Hippocampal formation (tissue), 2 donors: Measurements from ENCODE around the gene CABP1.

Source experiments
- DNase-seq, 2 donors: peaks; one replicate each; lab custom pipeline; 2025; lab: John Stamatoyannopoulos, UW

CABP1 gene

DNA sequence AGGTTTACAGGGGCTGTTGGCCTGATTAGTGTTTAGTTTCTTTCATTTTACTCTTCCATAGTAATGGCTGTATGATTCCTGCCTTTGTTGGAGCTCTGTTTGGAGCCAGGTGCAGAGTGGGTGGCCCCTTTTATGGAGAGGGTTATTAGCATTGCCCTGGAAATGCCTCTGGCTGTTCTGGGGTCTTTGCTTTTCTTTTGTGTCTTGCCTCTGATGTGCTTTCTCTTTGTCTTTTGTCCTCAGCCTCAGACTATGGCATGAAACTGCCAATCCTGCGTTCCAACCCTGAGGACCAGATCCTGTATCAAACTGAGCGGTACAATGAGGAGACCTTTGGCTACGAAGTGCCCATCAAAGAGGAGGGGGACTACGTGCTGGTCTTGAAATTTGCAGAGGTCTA is 53.4 kb downstream of the CABP1 start:
- no peak for DNase-seq

DNA sequence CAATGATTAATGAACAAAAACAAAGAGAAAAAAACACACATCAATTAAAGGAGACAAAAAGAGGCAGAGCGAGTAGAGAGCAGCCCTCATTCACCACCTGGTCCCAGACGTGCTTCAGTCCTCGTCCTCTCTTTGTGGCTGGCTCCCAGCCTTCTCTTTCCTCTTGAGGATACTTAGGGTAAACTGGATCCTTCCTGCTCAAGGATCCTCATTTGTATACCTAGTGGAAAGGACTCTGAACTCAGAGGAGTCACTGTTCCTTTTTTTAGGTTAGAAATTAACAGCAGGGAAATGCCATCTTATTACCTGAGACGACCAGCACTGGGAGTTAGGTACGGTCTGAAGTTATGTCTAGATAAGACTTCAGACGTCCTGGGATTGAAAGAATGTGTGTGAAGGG is 56.2 kb downstream of the CABP1 start:
- DNase-seq = no peak

DNA sequence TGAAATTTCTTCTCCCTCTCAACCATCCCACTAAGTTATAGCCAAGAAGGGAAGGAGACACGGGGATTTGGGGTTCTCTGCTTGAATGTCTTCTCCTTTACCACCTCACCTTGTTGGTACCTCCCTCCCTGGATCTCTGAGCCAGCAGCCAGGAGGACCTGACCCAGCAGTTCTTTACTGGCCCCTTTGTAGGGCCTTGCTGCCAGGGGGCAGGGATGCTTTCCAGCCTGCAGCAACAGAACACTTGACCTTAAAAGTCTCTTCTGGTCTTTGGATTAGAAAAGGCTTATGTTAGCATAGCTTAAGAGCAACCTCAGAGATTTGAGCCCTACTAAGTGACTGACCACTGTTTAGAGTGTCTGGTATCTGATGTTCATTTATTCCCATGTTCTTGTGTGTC is 56.9 kb downstream of the CABP1 start:
- DNase-seq = no peak

DNA sequence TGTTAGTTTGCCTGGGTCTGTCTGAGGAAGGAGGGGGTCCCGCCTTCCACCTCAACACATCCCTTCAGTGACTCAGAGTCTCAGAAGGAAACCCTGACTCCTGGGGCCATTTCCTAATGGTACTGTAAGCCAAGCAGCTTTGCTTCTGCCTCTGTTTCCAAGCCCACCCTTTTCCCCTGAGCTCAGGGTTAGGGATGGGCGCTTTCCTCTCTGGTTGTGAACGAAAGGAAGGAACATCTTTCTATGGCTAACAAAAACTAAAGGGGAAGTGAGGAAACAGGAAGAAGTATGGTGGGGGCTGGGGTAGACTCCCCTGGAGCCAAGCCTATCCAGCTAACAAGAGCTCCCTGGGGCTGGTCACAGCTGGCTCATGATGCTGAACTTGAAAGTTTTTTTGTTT is 58.2 kb downstream of the CABP1 start:
- DNase-seq = no peak

DNA sequence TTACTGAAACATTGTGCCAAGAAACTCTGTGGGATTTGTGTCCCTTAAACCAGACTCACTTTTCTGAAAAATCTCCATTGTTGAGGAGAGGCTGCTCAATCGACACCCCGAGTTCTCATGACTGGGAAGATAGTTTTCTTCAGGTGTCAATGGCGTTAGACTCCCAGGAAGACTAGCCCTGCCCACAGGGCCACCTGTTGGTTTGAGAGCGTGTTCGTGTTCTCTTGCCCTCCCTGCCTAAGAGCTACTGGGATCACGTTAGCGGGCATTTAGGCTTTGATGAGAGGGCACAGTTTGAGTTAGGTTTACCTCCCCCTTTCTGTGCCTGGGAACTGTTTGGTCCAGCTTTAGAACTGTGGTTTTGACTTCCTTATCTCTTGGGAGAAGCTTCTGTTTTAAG is 59.1 kb downstream of the CABP1 start:
- no peak for DNase-seq

DNA sequence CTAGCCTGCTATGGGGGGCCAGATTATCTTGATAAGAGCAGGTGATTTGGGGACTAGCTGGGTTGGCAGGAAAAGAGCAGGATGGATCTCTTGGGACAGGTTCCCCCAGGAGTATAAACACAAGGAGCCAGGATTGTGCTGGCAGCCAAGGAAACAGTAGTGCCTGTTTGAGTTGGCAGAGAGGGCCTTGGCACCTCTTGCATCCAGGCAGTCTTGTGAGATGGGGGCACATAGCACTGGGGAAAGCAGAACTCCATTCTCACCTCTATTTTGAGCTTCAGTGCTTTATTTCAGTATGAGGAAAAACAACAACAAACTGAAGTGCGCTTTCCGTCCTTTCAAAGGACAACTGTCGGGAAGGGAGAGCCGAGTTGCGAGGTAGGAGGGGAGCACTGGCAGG is 60.5 kb downstream of the CABP1 start:
- DNase-seq = no peak

DNA sequence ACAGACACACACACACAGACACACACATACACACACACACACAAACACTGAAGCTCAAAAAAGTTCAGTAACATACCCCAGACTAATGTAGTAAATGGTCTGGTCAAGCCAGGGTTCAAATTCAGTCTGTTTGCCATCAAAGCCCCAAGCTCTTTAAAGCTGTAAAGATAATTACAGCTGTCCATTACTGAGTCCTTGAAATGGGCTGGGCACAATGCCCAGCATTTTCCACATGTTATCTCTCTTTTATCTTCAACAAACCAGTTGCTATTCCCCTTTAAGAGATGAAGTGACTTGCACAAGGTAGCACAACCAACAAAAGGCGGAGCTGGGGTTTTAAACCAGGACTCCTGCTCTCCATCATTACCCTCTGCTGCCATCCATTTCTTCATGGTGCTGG is 62.2 kb downstream of the CABP1 start:
- no peak for DNase-seq

DNA sequence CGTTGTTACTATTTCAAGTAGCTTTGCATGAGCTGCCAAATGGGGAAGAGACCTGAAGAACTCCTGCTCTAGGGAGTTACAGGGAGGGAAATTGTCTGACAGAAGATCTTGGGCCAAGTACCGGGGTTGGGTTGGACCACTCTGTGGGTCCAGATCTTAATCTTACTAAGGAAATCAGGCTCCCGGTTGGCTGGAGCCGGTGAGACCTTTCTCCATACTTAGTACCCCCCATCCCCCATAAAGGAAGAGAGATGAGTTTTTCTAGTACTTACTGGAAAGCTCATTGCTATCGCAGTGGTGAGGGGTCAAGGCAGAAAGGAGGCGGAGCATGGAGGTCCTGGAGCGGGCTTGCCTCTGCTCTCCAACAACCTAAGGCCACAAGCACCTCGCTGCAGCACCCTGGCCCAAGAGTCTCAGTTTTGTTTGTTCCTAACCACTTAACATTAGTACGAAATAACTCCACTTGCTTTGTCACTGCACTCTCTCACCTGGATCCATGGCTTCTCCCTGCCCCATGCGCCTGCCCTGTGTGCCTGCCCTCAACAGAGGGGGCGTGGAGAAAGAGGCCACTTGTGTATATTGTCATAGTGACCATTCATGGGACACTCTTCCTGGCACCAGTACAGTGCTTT is 63.0 kb downstream of the CABP1 start:
- DNase-seq = no peak

DNA sequence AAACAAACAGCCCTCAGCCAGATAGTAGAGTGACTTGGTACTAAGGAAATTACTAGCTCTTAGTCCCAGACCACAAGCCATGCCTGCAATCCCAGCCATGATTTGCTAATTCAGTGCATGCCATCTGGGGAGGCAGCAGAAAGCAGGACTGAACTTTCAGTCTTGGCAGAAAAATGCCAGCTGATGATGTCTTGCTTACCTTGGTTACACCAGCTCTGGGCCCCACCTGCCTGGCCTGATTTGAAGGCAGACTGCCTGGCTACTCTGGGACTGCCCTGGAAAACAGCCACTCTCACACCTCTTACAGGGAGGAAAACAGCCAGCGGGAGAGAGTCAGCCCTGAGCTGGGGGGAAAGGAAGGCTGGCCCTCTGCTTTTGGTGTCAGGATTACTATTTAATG is 65.2 kb downstream of the CABP1 start:
- DNase-seq = no peak

DNA sequence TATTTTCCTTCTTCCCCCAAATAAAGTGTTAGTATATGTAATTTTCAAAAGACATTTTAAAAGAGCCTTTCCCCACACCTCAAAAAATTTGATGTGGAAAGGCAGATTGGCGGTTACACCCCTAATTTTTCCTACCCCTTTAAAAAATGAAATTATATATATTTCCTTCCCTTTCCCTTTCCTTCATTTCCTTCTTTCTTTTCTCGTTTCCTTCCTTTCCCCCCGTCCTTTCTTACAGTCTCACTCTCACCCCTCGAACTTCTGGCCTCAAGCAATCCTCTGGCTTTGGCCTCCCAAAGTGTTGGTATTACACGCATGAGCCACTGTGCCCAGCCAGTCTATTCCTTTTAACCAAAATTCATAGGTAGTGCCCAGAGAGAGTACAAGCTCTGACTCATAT is 65.6 kb downstream of the CABP1 start:
- DNase-seq = no peak

DNA sequence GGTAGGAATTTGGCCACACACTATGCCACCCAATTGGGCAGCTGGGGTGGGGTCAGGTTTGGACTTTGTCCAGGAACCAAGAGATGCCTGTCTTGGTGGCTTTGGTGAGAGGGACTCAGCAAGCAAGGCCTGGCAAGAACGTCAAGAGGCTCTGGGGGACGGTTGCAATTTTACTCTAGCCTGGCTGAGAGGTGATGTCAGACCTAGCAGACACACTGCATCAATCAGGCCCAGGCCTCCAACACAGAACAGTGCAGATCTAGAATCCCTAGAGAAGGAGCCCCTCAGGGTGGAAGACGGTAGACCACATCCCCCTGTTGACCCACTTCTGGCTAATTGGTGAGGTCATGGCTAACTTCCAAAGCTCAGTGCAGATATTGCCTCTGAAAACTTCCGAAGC is 68.2 kb downstream of the CABP1 start:
- DNase-seq = no peak

DNA sequence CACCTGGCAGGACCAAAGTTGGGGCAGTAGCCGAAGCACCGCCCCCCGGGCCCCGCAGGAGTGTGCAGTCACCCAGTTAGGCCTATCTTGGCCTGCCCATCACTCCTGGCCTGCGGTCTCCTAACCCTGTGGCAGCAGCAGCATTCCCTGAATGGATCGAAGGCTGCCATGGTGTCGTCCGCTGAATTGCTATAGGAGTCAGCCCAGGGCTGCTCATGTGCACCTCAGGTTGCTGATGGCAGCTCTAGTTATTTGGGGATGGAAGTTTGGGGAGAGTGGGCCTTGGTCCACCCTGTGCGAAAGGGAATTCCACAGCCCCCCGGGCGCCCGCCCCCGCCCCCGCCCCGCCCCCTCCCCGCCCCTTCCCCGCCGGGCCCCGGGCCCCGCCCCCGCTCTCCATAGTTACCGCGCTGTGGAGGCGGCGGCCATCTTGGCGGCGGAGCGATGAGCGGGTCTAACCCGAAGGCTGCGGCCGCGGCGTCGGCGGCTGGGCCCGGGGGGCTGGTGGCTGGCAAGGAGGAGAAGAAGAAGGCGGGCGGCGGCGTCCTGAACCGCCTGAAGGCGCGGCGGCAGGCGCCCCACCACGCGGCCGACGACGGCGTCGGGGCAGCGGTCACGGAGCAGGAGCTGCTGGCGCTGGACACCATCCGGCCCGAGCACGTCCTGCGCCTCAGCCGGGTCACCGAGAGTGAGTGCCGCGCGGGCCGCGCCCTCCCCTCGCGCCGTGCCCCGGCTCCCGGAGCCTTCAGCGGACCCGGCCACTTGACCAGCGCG is 69.8 kb downstream of the CABP1 start, which contains the start of gene UNC119B:
Gene UNC119B (plus strand): TSS at position 428 of the 774 bp plus-strand sequence. CDS start 17 bp downstream, at position 445.
- peak; percentile 53 to 68 for DNase-seq

DNA sequence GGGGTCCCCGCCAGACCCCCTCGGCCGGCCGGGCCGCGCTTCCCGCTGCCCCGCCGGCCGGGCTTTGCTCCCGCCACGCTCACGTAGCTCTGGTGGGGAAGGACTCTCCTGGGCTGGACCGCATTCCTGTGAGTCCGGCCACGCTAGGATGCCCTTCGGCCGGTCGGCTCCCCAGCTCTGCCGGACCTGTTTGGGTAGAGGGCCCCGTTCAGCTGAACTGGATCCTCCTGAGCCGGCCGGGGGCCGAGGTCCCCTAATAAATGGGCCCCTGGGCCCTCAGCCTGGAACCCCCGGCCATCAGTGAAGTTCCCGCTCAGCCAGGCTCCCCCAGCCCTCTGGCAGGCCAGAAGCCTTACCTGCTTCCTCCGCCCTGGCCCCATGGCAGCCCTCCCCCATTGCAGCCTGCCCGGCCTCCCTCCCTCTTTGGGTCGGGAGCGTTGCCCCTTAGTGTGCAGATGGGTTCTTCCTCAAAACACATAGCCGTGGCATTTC is 70.4 kb downstream of the CABP1 start:
- no peak for DNase-seq

DNA sequence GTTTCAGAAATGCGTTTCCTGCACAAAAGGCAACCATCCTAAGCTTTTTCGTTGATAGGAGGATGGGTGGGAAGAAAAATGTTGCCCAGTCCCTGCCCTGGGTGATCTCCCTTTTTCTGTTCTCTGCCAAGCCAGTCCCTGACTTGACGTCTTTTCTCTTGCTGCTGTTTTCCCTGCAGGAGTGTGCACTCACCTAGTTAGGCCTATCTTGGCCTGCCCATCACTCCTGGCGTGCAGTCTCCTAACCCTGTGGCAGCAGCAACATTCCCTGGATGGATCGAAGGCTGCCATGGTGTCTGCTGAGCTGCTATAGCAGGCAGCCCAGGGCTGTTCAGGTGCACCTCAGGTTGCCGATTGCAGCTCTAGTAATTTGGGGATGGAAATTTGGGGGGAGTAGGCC is 71.0 kb downstream of the CABP1 start:
- DNase-seq = no peak

DNA sequence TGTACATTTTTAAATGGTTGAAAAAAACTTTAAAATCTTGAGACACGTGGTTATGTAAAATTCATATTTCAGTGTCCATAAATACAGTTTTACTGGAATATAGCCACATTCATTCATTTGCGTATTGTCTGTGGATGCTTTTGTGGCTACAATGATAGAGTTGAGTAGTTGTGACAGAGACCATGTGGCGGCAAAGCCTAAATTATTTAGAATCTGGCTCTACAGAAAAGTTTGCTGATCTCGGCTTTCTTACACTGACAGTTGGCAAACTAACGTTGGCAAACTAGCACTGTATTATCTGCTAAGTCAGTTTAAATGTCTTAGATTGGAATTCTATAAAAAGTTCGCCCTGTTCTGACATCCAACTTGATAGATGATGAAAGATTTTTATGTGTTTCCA is 72.2 kb downstream of the CABP1 start:
- DNase-seq = no peak

DNA sequence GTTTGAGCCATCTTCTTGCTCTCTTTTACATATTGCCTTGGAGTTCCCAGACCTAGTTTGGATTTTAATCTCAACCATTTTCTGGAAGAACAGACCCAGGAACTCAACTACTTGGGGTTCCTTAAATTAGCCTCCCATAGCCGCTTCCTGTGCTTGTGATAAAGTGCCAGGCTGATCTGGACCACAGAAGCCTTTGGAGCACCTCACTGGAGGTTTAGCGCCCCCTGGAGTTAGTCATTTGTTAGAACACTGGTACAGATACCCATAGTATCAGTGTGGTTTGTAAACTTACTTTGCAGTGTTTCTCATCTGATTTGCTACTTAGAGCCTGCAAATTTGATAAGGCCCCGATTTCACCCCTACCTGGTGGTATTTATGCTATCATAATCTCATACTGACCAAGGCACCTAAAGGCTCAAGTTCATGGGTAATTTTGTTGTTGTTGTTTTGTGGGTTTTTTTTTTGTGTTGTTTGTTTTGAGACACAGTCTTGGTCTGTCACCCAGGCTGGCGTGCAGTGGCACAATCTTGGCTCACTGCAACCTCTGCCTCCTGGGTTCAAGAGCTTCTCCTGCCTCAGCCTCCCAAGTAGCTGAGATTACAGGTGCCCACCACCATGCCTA is 73.5 kb downstream of the CABP1 start:
- DNase-seq = peak; percentile 58 to 74
